HG03354 (cell line): ENCODE results near the gene RNF130.
"Not testable (repeated sequence)": the region's sequence is repeated elsewhere in the genome, so short reads cannot be mapped to it uniquely, and the experiment has no call there.

ENCODE experiments used
- ATAC-seq: cut with Tn5 transposase; IDR thresholded peaks from one replicate; pipeline ENCODE4 v1.9.1; 2021; ENCODE audit warnings: mild to moderate bottlenecking; ENCODE audit not compliant: unreplicated experiment, poor library complexity, severe bottlenecking

RNF130 gene

DNA sequence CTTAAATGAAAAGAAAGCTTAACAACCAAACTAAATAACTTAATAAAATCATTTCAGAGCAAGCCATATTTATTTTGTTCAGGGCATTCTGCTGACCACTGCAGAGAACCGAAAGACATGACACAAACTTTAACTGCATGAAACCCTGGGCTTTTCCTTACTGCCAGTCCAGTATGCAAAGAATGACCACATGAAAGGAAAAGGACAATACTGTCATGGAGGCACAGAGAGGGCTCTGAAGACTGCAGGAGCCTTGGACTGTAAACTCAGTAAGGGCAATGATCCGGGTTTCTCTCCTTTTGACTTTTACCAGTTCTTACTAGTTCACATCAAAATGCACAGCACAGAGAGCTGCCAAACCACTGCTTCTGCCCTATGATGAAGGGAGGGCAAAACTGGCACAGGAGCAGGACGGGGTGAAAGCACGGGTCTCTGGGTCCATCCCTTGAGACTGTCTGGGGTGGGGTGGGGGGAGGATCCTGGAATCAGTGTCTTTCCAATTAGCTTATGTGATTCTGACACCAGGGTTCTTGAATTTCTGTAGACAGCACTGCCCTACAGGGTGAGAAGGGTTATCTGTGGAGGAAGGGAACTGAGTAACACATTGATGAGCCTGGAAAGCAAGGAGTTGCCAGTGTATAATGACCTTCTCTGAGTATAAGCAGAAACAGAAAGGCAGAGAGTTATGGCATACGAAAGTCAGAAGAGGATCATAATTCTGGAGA is 44.7 kb downstream of the RNF130 start:
- ATAC-seq: no peak

DNA sequence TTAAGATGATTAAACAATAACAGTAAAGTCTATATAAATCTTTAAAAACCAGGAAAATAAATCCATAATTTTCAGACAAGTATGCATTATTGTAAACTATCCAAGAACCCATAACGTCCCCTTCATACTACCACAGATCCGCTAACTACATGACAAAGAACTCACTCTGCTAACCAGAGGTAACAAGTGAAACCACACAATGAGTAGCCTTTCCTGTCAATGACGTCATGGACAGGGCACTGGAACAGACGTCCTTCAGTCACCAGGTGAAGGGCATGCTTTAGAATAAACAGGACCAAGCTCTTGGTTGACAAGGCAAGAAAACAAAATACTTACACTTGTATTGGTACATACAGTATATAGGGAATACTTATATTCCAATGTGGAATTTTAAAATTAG is 45.2 kb downstream of the RNF130 start:
- ATAC-seq: no peak

DNA sequence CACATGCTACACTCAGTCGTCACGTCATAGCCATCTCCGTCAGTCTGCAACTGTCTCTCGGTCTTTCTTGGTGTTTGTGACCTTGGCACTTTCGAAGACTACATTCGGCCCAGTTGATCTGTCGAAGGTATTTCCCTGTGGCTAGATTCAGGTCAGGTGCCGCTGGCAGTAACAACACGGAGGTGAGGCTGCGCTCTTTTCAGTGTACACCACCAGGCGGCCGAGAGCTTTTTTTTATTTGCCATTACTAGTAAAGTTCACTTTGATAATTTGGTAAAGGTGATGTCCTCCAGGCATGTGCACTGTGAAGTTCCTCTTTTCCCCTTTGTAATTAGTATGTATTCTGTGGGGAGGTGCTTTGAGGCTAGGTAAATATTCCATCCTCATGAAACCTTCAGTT is 49.7 kb downstream of the RNF130 start:
- no peak for ATAC-seq

DNA sequence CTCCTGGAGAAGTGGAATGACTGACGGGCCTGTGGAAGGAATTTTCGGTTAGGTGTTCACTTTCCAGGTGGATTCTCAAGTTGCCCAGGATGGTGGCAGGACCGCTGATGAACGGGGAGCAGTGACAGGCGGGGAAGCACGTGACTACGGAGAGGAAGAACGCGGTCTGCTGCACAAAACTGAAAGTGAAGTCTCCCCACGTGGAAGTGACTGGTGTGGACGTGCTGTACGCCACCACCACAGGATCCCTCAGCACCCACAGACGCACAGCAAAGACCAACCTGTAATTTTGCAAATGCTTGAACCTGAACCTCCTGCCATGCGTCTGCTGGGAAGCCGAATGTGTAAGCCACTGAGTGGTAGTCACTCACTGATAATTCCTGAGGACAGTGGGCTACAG is 51.4 kb downstream of the RNF130 start:
- no peak for ATAC-seq

DNA sequence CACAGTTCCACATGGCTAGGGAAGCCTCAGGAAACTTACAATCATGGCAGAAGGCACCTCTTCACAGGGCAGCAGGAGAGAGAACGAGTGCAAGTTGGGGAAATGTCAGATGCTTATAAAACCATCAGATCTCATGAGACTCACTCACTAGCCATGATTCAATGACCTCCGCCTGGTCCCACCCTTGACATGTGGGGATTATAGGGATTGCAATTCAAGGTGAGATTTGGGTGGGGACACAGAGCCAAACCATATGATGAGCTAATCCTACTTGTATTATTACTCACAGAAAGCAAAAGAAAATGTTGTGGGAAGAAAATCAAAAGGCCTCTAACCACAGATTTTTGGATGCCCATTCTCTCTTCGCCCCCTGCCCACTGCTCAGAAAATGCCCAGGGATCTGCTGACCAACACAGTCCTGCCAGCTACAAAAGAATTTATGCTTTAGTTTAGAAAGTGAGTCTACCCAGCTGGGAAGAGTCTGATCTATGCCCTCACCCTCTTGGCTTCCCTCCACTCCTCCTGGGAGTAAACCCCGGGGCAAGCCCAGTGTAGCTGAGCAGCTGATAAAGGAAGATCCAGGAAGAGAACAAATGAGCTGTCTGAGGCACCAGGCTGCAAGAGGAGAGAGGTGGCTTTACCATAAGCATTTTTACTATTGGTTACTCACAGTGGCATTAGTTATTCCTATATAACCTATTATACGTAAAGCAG is 53.1 kb downstream of the RNF130 start:
- no peak for ATAC-seq

DNA sequence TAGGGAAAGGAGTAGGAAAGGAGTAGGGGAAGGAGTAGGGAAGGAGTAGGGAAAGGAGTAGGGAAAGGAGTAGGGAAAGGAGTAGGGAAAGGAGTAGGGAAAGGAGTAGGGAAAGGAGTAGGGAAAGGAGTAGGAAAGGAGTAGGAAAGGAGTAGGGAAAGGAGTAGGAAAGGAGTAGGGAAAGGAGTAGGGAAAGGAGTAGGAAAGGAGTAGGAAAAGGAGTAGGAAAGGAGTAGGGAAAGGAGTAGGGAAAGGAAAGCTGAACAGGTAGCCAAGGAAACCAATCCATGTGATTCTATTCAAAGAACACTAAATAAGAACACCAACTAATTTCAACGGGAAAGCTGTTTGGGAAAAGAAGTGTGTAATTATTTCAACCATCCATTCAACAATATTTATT is 56.0 kb downstream of the RNF130 start:
- not testable (repeated sequence) for ATAC-seq

DNA sequence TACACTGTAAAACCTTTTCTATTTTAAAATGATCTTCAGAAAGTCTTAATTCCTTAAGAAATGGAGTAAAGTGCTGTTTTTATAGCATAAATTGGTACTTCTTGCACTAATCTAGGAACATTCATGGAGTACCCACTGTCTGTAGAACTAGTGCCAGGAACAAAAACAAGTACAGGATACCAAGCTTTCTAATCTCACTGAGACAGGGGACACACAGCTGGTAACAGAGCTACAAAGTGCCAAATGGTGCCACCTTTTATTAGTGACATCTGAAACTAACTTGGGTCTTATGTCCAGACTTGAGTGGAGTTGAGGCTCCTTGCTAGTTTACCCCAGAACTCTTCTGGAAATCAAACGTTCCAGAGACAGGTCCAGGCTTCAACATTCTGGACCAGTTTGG is 57.9 kb downstream of the RNF130 start:
- ATAC-seq: no peak

DNA sequence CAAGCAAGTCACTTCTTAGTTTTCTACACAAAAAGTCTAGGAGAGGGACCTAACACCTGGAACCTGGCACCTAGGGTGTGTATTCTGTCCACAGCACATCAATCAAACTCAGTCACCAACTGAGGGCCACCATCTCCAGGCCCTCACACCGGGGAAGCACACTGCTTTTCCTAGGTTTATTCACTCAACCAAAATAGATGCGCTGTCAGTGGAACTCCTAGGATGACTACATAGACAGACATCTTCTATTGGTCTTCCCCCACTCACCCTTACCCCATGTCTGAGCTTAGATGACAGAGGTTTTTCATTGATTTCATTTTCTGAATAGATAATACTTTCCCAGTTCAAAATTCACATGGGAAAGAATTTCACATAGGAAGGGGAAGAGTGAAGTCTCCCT is 59.2 kb downstream of the RNF130 start:
- no peak for ATAC-seq

DNA sequence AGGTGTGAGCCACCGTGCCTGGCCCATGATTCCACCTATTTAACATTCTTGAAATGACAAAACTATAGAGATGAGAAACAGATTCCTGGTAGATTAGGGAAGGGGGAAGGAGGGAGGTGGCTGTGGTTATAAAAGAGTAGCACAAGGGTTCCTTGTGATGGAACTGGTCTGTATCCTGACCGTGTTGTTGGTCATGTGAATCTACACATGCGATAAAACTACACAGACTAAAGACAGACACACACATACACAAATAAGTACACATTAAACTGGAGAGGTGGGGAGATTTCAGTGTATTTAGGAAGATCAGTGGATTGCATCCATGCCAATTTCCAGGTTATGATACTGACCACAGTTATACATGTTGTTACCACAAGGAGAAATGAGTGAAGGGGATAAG is 60.9 kb downstream of the RNF130 start:
- ATAC-seq: no peak

DNA sequence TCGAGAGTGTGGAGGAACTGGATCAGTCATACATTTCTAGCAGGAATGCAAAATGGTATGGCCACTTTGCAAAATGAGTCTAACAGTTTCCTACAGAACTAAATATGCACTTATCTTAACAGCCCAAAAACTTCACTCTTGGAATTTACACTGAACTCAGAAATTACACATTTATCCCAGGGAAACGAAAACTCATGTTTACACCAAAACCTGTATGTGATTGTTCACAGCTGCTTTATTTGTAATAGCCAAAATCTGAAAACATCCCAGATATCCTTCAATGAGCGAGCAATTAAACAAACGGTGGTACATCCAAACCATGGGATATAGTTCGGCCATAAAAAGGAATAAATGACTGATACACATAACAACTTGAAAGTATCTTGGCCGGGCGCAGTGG is 62.0 kb downstream of the RNF130 start:
- ATAC-seq: no peak

DNA sequence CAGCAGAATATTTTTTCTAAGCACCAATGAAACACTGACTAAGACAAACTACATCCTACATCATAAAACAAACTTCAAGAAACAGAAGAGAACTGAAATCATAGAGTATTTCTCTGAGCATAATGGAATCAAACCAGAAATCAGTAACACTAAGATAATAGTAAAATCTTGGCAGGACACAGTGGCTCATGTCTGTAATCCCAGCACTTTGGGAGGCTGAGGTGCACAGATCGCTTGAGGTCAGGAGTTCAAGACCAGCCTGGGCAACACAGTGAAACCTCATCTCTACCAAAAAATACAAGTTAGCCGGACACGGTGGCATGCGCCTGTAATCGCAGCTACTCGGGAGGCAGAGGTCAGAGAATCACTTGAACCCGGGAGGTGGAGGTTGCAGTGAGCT is 63.1 kb downstream of the RNF130 start:
- no peak for ATAC-seq

DNA sequence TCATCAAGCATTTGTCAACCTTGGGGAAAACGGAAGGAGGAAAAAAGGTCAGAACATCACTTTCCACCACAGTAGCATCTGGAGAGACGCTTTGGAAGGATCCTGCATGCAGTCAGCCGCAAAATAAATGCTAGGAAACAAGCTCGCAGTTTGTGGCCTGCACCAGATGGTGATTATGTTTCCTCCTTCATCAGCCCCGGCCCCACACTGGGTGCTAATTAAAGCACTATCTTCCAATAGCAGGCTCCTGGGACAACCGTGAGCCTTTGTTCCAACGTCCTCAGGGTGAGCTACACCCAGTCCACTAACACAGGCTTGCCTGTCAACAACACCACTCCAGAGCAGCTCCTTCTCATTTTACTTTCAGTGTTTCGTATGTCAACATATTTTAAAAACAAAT is 64.0 kb downstream of the RNF130 start:
- ATAC-seq: no peak

DNA sequence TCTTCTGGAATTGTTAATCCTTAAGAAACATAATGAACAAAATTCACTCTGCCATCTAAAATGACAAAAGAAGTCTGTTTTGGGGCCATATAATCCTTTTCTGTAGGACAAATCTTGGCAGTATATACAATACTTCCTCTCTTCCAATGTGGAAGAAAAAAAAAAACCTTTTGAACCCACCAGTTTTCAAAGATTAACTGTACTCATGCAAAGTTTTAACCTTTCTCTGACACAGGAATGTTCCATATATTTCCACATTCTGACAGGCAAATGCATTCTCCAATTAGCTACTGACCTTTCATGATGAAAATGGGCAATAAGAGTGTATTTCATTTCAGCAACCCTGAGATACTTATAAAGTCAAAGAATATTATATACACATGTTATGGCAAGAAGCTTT is 65.4 kb downstream of the RNF130 start:
- ATAC-seq: no peak

DNA sequence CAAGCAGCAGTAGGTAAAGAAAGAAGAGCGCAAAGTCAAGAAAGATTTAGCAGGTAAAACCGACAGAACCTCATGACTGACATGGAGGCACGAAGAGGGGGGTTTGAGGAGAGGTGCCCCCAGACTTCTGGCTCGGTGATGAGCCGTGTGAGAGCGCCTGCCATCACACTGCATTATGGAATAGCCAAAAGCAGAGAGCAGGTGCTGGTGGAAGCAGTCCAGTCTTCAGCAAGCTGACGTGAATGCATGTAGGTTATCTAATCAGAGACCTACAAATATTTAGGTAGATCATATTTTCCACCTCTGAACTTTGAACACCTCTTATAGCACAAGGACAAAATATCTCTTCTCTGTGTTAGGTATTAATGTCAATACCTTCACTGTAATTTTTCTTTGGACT is 68.4 kb downstream of the RNF130 start:
- ATAC-seq: no peak

DNA sequence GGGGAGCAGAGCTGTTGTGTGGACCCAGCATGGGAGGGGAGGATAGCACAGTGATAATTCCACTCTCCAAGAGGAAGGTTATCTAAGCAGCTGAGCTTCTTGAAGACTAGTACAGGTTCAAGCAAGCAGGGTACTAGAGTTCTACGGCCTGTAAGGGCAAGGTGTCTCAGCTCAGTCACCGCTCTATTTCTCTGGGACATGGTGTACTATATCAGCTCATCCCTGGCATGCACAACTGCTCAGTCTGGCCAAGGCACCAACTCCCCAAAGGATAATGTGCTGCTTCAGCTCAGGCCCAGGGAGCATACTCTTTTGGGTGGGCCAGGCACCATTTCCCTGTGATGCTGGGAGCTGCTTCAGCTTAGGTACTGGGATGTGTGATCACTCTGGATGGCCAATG is 69.8 kb downstream of the RNF130 start:
- no peak for ATAC-seq

DNA sequence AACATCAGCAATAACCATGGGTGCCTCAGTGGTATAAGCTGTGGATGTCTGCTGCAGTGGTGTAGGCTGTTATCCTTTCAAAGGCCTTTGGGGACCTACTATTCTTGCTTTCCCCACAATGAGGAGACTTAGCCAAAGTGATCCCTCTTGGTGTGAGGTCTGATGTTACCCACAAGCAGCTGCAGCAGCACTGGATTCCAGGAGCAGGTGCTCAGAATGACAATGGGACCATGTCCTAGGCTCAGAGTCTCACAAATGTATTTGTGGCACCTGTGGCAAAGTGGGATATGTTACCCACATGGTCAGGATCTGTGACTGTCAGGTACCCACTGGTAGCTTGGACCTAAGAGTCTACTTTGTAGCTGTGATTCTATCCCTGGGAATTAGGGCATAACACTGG is 70.4 kb downstream of the RNF130 start:
- ATAC-seq: no peak

DNA sequence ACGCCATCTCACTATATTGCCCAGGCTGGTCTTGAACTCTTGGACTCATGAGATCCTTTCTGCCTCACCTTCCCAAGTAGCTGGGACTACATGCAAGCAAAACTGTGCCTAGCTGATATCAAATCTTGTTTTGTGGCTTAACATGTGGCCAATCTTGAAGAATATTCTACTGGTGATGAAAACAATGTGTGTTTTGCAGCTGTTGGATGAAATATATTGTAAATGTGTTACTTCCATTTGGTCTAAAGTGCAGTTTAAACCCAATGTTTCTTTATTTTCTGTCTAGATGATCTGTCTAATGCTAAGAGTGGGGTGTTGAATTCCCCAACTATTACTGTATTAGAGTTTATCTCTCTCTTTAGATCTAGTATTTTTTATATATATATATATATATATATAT is 73.1 kb downstream of the RNF130 start:
- no peak for ATAC-seq

DNA sequence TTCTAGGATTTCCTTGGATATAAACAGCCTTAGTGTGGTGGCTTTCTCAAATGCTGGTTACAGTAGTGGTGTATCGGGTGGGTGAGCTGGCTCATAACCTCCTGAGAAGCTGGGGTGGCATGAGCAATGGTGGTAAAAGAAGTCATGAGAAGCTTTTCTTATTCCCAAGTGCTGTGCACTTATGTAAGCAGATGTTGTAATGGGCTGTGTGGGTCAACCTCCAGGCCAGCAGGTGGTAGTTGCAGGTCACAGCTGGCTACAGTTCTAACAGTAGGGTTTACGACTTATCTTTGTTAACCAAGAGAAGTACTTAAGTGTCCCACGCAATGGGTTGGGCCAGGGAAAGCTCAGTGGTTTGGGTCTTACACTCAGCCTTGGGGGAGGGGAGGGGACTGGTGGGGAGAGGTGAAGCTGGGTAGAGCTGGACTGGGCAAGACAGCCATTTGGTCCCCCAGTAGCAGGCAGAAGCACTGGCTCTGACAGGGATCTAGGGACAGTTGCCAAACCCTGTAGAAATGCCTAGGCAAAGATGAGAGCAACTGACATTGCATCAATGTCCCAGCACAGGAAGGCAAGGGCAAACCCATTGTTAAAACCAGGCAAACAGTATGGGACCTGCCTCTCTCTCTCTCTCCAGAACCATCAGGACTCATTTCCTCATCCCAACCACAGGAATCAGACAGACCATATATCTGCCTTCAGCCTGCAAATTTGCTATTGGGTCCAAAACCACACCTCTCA is 76.8 kb downstream of the RNF130 start:
- ATAC-seq: no peak

DNA sequence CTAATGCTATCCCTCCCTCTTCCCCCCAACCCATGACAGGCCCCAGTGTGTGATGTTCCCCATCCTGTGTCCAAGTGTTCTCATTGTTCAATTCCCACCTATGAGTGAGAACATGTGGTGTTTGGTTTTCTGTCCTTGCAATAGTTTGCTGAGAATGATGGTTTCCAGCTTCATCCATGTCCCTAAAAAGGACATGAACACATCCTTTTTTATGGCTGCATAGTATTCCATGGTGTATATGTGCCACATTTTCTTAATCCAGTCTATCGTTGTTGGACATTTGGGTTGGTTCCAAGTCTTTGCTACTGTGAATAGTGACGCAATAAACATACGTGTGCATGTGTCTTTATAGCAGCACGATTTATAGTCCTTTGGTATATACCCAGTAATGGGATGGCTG is 78.7 kb downstream of the RNF130 start:
- not testable (repeated sequence) for ATAC-seq

DNA sequence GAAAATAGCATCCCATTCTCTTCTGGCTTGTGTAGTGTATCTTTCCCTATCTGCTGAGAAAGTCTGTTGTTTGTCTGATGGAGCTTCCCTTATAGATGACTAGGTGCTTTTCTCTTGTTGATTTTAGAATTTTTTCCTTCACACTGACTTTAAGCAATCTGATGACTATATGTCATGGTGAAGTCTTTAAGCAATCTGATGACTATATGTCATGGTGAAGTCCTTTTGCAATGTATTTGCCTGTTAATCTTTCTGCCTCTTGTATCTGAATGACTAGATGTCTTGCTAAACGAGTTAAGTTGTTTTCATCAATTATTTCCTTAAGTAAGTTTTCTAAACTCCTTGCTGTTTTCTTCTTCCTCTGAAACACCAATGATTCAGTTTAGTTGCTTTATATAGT is 80.5 kb downstream of the RNF130 start:
- ATAC-seq: no peak

DNA sequence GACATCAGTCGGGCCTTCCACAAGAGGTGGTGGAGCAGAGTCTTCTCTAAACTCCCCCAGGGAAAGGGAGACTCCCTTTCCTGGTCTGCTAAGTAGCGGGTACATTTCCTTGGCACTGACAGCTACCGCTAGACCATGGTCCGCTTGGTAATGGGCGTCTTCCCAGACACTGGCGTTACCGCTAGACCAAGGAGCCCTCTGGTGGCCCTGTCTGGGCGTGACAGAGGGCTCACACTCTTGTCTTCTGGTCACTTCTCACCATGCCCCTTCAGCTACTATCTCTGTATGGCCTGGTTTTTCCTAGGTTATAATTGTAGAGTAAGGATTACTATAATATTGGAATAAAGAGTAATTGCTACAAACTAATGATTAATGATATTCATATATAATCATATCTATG is 81.0 kb downstream of the RNF130 start:
- not testable (repeated sequence) for ATAC-seq
